A673 (cell line): ENCODE data around the gene TARBP1.

Source experiments
- CTCF ChIP-seq: fragments of 300-800, 200-600 bp; sonication (generic); conservative IDR thresholded peaks from 2 replicates; pipeline ENCODE4 v1.5.1; 2017; ENCODE audit warnings: low read depth, mild to moderate bottlenecking, antibody characterized with exemption, low read length, moderate library complexity, mixed read lengths
- EZH2 ChIP-seq: fragments of 200-600 bp; sonication (generic); IDR thresholded peaks from 2 replicates; pipeline ENCODE4 v1.6.1; 2017; ENCODE audit warnings: borderline replicate concordance, low read depth, mild to moderate bottlenecking, mixed read lengths, antibody characterized with exemption, low read length; ENCODE audit not compliant: poor library complexity, severe bottlenecking

GRCh38 chr1:234402939-234403338 is 76.0 kb downstream of the TARBP1 start:
- TF ChIP-seq CTCF: no peak
- TF ChIP-seq EZH2: no peak
